GM18867 (cell line): ENCODE data around the gene CCDC50.

Experiments used
- ATAC-seq: cut with Tn5 transposase; IDR thresholded peaks from one replicate; pipeline ENCODE4 v1.9.1; 2021; ENCODE audit warnings: mild to moderate bottlenecking, moderate library complexity; ENCODE audit not compliant: unreplicated experiment

The CCDC50 gene

GRCh38 chr3:191414732-191415131 is 85.5 kb downstream of the CCDC50 start:
- ATAC-seq = no peak

GRCh38 chr3:191415566-191415965 is 86.4 kb downstream of the CCDC50 start:
- ATAC-seq = no peak

- ATAC-seq = no peak
Measured at GRCh38 chr3:191417457-191417729, 88.2 kb downstream of the CCDC50 start.

- ATAC-seq = no peak
Measured at GRCh38 chr3:191420771-191421170, 91.6 kb downstream of the CCDC50 start.

- no peak for ATAC-seq
Measured at GRCh38 chr3:191424881-191425280, 95.7 kb downstream of the CCDC50 start.

- no peak for ATAC-seq
Measured at GRCh38 chr3:191425322-191425734, 96.1 kb downstream of the CCDC50 start.

- ATAC-seq = no peak
Measured at GRCh38 chr3:191426311-191426710, 97.1 kb downstream of the CCDC50 start.

- no peak for ATAC-seq
Measured at GRCh38 chr3:191428177-191428576, 99.0 kb downstream of the CCDC50 start.

GRCh38 chr3:191430103-191430502 is 100.9 kb downstream of the CCDC50 start:
- ATAC-seq = no peak

GRCh38 chr3:191431160-191431822 is 102.1 kb downstream of the CCDC50 start:
- ATAC-seq = no peak

- no peak for ATAC-seq
Measured at GRCh38 chr3:191432162-191432561, 103.0 kb downstream of the CCDC50 start.

- no peak for ATAC-seq
Measured at GRCh38 chr3:191434024-191434423, 104.8 kb downstream of the CCDC50 start.

- no peak for ATAC-seq
Measured at GRCh38 chr3:191435981-191436380, 106.8 kb downstream of the CCDC50 start.

GRCh38 chr3:191438150-191438814 is 109.1 kb downstream of the CCDC50 start:
- ATAC-seq = no peak

- no peak for ATAC-seq
Measured at GRCh38 chr3:191440532-191440931, 111.3 kb downstream of the CCDC50 start.

GRCh38 chr3:191441687-191442086 is 112.5 kb downstream of the CCDC50 start:
- no peak for ATAC-seq

- no peak for ATAC-seq
Measured at GRCh38 chr3:191444569-191444968, 115.4 kb downstream of the CCDC50 start.
